ENCODE data around the gene BAHCC1.

Gene BAHCC1

DNA sequence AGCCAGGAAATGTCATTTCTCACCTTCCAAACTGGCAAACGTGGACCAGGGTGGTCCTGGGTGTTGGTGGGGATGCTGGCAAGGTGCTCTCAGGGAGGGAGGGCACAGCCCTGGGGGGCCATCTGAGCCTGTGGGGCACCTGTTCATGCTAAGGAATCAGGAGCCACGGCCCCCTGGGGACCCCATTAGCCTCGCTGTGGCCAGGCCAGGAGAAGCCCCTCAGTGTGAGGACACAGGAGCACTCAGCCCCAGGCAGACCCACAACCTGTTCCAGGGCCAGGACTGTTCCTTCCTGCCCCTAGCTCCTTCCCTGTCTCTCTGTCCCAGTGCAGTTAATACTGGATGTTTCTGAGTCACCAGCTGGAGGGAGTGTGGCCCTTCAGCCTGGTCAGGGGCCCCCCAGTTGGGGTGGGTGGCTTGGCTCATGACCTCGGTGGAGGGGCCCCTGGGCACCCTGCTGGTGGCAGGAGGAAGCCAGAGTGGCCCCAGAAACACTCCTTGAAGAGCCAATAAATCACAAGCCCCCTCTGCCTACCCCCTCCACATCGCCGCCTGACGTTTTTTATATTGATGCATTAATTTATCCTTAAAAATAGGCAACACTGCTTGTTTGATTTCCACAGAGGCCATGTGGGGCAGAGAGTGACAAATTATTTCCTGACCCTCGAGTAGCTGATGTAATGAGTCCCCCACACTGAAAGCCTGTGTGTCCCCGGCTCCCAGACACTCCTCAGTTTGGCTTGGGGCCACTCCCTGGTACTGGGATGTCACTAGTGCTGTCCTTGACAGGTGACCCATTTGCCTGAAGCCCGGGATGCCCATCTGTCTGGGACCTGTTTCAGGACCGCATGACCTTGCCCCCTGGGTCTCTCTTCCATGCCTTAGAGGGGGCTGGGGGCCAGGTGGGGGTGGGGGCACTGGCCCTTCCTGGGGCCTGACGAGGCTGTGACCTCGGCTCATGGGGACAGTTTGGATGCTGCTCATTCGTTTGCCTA, 95.0 kb downstream of the BAHCC1 start:
- in situ Hi-C loops (cut with HindIII; ENCODE audit: low pct_ligation_motif_present, low pct_unique_long_range_greater_than_20kb, low sequenced_read_pairs) = no loop called here
- DNase-seq = no peak

DNA sequence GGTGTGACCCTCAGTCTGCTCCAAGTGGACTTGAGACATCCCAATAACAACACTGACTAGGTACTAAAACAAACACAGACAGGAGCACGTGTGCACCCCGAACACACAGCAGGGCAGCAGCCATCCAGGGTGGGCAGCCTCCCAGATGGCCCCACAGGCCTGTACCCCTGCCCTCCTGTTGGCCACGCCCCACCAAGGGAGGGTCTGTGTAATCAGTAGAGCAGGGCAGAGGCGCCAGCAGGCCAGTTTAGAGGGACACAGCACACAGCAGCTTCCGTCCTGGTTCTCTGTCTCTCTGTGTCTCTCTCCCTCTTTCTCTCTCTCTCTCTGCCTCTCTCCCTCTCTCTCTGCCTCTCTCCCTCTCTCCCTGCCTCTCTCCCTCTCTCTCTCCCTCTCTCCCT, 95.9 kb downstream of the BAHCC1 start:
- in situ Hi-C loops (cut with HindIII; ENCODE audit: low pct_ligation_motif_present, low pct_unique_long_range_greater_than_20kb, low sequenced_read_pairs) = no loop called here

GRCh38 chr17:81491761-81492160, 96.5 kb downstream of the BAHCC1 start:
- in situ Hi-C loops (cut with HindIII; ENCODE audit: low pct_ligation_motif_present, low pct_unique_long_range_greater_than_20kb, low sequenced_read_pairs) = no loop called here
- DNase-seq = no peak

More for the DNA sequence above, 95.9 kb downstream of the BAHCC1 start:
- peak; percentile 31 for DNase-seq

- in situ Hi-C loops (cut with HindIII; ENCODE audit: low pct_ligation_motif_present, low pct_unique_long_range_greater_than_20kb, low sequenced_read_pairs) = no loop called here
- DNase-seq = no peak
These were observed 96.9 kb downstream of the BAHCC1 start for GRCh38 chr17:81492202-81492601.

GRCh38 chr17:81492706-81493105, 97.4 kb downstream of the BAHCC1 start:
- in situ Hi-C loops (cut with HindIII; ENCODE audit: low pct_ligation_motif_present, low pct_unique_long_range_greater_than_20kb, low sequenced_read_pairs) = no loop called here
- no peak for DNase-seq

- DNase-seq = no peak
- in situ Hi-C loops (cut with HindIII; ENCODE audit: low pct_ligation_motif_present, low pct_unique_long_range_greater_than_20kb, low sequenced_read_pairs) = no loop called here
These were observed 98.2 kb downstream of the BAHCC1 start for GRCh38 chr17:81493198-81494038.

GRCh38 chr17:81494626-81495377, 99.5 kb downstream of the BAHCC1 start:
- no peak for DNase-seq
- in situ Hi-C loops (cut with HindIII; ENCODE audit: low pct_ligation_motif_present, low pct_unique_long_range_greater_than_20kb, low sequenced_read_pairs) = no loop called here

- in situ Hi-C loops (cut with HindIII; ENCODE audit: low pct_ligation_motif_present, low pct_unique_long_range_greater_than_20kb, low sequenced_read_pairs) = no loop called here
These were observed 103.8 kb downstream of the BAHCC1 start for GRCh38 chr17:81498953-81499600.

DNA sequence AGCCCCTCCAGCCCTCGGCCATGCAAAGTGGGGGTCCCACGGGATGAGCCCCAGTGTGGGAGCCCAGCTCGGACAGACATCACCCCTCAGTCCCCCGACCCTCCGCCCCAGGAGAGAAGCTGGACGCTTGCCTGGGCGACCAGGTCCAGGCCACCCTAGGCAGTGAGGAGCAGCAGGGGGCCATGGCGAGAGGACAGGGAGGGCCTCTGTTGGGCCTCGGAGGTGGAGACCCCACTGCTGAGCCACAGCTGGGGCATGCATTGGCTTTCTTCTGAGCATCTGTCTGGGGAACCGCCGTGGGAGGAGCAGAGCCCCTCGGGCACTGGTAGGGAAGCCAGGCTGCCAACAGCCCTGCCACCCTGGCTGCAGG, 104.3 kb downstream of the BAHCC1 start:
- no peak for DNase-seq
- in situ Hi-C loops (cut with HindIII; ENCODE audit: low pct_ligation_motif_present, low pct_unique_long_range_greater_than_20kb, low sequenced_read_pairs) = no loop called here

More at GRCh38 chr17:81498953-81499600, 103.8 kb downstream of the BAHCC1 start:
- DNase-seq = no peak

DNA sequence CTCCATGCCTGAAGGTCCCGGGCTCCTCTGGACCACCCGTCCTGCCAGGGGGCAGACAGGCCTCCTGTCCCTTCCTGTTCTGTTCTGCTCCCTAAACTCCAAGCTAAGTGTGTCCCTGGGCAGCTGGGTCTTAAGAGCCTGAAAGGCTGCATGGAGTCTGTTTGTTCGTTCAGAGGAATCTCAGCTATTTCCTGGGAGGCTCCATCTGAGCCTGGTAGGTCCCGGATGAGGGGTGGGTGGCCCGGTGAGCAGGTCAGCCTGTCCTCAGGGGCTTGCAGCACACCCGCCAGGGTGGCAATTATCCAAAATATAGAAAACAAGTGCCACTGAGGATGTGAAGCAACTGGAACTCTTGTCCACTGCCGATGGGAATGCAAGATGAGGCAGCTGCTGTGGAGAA, 104.8 kb downstream of the BAHCC1 start:
- DNase-seq = no peak
- in situ Hi-C loops (cut with HindIII; ENCODE audit: low pct_ligation_motif_present, low pct_unique_long_range_greater_than_20kb, low sequenced_read_pairs) = no loop called here

GRCh38 chr17:81502471-81503017, 107.3 kb downstream of the BAHCC1 start:
- DNase-seq = no peak
- in situ Hi-C loops (cut with HindIII; ENCODE audit: low pct_ligation_motif_present, low pct_unique_long_range_greater_than_20kb, low sequenced_read_pairs) = no loop called here

DNA sequence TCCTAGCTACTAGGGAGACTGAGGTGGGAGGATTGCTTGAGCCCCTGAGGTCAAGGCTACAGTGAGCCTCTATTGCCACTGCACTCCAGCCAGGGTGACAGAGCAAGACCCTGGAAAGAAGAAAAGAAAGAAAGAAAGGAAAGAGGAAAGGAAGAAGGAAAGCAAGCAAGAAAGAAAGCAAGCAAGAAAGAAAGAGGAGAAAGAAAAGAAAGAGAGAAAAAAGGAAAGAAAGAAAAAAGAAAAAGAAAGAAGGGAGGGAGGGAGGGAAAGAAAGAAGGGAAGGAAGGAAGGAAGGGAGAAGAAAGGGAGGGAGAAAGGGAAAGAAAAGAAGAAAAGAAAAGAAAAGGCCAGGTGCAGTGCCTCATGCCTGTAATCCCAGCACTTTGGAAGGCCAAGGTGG, 108.4 kb downstream of the BAHCC1 start:
- DNase-seq = no peak
- in situ Hi-C loops (cut with HindIII; ENCODE audit: low pct_ligation_motif_present, low pct_unique_long_range_greater_than_20kb, low sequenced_read_pairs) = no loop called here

GRCh38 chr17:81508639-81509206, 113.5 kb downstream of the BAHCC1 start:
- in situ Hi-C loops (cut with HindIII; ENCODE audit: low pct_ligation_motif_present, low pct_unique_long_range_greater_than_20kb, low sequenced_read_pairs) = no loop called here
- peak; percentile 72 for DNase-seq

DNA sequence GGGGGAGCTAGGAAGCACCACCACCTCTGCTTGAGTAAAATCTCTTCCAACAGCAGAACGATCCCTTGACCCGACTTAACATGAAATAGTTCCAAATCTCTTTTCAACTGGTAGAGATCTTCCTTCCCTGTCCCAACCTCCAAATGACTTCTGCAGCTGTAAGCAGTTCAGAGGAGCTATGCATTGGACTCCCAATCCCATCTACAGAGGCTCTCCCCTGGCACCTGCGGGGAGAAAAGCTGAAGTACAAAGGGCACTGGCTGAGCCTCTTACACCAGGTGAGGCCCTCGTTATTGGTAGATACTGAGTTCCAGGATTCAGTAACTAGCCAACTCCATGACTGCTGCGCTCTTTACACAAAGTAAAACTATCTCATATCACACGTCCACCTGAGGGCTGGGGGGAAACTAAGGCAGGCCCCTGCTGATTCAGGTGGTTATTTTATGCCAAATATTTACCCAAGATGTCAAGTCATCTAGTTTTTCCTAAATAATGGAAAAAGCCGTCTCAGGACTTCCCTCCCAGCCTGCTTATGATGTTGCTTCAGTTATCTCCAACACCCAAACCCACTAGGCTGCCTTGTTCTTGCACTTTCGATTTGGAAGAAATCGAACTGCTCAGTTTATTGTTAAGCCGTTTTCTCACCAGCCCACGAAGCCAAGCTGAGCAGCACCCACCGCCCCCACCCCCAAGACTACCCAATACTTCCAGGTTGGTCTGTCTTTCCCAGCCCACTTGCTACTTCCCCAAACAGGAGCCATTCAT, 114.1 kb downstream of the BAHCC1 start:
- DNase-seq = peak; percentile 54
- in situ Hi-C loops (cut with HindIII; ENCODE audit: low pct_ligation_motif_present, low pct_unique_long_range_greater_than_20kb, low sequenced_read_pairs) = no loop called here

DNA sequence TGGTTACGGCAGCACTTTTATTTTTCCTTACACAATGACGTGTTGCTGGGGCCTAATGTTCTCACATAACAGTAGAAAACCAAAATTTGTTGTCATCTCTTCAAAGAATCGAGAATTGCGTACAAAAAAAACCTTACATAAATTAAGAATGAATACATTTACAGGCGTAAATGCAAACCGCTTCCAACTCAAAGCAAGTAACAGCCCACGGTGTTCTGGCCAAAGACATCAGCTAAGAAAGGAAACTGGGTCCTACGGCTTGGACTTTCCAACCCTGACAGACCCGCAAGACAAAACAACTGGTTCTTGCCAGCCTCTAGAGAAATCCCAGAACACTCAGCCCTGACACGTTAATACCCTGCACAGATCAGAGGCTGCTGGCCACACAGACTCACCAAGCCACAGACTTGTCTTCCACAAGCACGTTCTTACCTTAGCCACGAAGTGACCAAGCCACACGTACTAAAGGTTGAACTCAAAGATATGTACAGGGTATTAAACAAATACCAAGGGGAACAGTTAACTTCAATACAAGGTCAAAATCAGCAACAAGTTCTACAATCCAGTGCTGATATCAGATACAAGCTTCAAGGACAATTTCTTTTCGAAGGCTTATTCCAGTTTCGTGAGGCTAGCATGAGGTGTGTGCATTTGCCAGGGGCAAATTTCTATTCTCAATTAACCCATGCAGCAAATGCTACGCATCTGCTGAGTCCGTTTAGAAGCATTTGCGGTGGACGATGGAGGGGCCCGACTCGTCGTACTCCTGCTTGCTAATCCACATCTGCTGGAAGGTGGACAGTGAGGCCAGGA, 114.9 kb downstream of the BAHCC1 start:
- no peak for DNase-seq
- in situ Hi-C loops (cut with HindIII; ENCODE audit: low pct_ligation_motif_present, low pct_unique_long_range_greater_than_20kb, low sequenced_read_pairs) = no loop called here

- peak; percentile 30 for DNase-seq
- in situ Hi-C loops (cut with HindIII; ENCODE audit: low pct_ligation_motif_present, low pct_unique_long_range_greater_than_20kb, low sequenced_read_pairs) = no loop called here
These were observed 115.7 kb downstream of the BAHCC1 start for GRCh38 chr17:81510785-81511553.

All from ACHN (cell line).